ENCODE measurements around the gene CYB5B.

Gene CYB5B

DNA sequence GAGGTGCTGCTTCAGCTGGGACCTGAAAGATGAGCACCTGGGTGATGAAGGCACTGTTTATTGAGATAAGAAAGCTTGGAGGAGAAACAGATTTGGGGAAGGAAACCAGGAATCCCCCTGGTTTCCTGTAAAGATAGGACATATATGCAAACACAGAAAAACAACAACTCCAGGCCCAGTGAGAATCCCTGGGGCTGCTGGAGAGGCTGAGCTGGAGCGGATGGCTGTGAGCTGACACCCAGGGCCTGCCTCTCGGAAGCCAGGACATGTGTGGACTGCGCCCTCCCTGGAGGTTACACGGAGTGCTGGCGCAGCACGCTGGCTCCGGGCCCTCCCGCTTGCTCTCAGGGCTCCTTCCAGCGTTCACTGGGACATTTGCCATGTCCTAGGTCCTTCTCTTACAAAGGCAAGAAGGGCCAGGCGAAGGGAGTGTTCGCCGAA lies 57.5 kb downstream of the CYB5B start:
- Histone ChIP-seq H3K27me3 (replicated peaks; ENCODE audit: control insufficient read depth, insufficient read depth, low read length, poor library complexity, severe bottlenecking) (no peaks in the 10 kb centered on the region), H3K27ac (ENCODE audit: insufficient read depth, low read length, poor library complexity, severe bottlenecking) (no peak overlapping the region), H3K4me3 (ENCODE audit: insufficient read depth, low read depth, low read length, poor library complexity, severe bottlenecking) (no peak overlapping the region), H3K36me3 (ENCODE audit: control insufficient read depth, insufficient read depth, low read length) (no peaks in the 10 kb centered on the region), H3K9me3 (ENCODE audit: control insufficient read depth, low read length) (no peaks in the 10 kb centered on the region), H3K4me1 (ENCODE audit: control insufficient read depth, insufficient read depth, low read length, poor library complexity, severe bottlenecking) (no peaks in the 10 kb centered on the region)
- DNase-seq, result no peak

DNA sequence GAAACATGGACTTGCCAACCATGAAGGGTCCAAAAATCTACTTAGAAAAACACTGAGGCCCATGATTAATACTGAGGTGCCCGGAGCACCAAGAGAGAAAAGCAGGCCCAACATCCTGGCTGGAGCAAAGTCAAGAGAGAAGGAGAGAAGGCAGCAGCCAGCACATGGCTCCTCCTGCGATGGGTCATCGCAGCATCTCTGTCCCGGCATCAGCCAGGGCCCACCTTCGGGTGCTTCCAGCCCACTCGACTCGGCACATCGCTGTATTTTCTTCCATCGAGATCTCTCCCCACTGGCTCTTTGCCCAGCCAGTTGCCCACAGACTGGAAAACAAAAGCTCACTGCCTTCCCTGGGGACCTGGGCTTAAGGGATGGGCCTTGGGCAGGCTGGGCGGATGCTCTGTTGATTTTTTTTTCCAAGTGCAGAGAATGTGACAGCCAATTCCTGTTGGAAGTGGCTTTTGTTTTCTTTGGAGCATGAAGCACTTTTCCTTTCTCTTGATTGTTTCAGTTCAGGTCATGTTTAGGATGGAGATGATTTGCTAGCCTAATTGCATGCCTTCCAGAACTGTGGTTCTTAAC lies 58.1 kb downstream of the CYB5B start:
- H3K27ac ChIP-seq (ENCODE audit: insufficient read depth, low read length, poor library complexity, severe bottlenecking), result no peak overlapping the region
- H3K4me3 ChIP-seq (ENCODE audit: insufficient read depth, low read depth, low read length, poor library complexity, severe bottlenecking), result no peak overlapping the region
- H3K9me3 ChIP-seq (ENCODE audit: control insufficient read depth, low read length), result no peaks in the 10 kb centered on the region
- H3K4me1 ChIP-seq (ENCODE audit: control insufficient read depth, insufficient read depth, low read length, poor library complexity, severe bottlenecking), result no peaks in the 10 kb centered on the region
- no peaks in the 10 kb centered on the region for H3K36me3 ChIP-seq (ENCODE audit: control insufficient read depth, insufficient read depth, low read length)
- DNase-seq, result no peak
- H3K27me3 ChIP-seq (replicated peaks; ENCODE audit: control insufficient read depth, insufficient read depth, low read length, poor library complexity, severe bottlenecking), result no peaks in the 10 kb centered on the region

DNA sequence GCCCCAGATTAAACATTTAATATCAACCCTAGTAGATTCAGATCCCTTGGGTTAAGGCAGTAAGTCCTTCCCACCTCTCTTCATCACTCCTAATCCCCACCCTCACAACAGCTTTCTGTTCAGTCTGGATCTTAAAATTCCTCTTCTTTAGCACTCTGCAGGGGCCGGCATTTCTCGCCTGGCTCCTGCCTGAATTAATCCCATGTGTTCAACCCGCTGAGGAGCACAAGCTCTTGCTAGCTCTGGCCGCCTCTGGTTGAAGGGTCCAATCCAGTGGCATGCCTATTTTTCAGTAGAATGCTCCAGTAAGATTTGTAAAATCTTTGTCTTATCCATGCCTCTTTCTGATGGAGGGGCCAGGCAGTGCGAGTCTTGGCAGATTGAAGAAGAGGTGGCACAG lies 59.2 kb downstream of the CYB5B start:
- Histone ChIP-seq H3K27me3 (replicated peaks; ENCODE audit: control insufficient read depth, insufficient read depth, low read length, poor library complexity, severe bottlenecking) (no peaks in the 10 kb centered on the region), H3K4me3 (ENCODE audit: insufficient read depth, low read depth, low read length, poor library complexity, severe bottlenecking) (no peak overlapping the region), H3K4me1 (ENCODE audit: control insufficient read depth, insufficient read depth, low read length, poor library complexity, severe bottlenecking) (no peaks in the 10 kb centered on the region), H3K36me3 (ENCODE audit: control insufficient read depth, insufficient read depth, low read length) (no peaks in the 10 kb centered on the region), H3K27ac (ENCODE audit: insufficient read depth, low read length, poor library complexity, severe bottlenecking) (no peak overlapping the region), H3K9me3 (ENCODE audit: control insufficient read depth, low read length) (no peaks in the 10 kb centered on the region)
- DNase-seq, result no peak

DNA sequence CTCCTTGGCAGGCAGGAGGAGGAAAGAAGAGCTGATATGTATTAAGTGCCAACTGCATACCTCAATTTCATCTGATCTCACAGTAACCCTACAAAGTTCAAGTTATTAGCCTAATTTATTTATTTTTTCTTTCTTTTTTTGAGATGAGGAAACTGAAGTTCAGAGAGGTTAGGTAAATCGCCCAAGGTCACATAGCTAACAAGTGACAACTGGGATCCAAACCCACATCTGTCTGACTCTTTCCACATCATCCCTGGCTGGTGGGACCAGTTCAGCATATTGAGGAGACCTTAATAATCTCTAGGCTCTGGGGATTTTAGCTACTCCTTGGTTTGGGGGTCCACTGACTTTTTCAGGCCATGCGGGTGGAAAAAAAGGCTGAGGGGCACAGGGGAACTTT lies 60.9 kb downstream of the CYB5B start:
- Histone ChIP-seq H3K9me3 (ENCODE audit: control insufficient read depth, low read length) (no peaks in the 10 kb centered on the region), H3K4me3 (ENCODE audit: insufficient read depth, low read depth, low read length, poor library complexity, severe bottlenecking) (no peak overlapping the region), H3K4me1 (ENCODE audit: control insufficient read depth, insufficient read depth, low read length, poor library complexity, severe bottlenecking) (no peaks in the 10 kb centered on the region), H3K36me3 (ENCODE audit: control insufficient read depth, insufficient read depth, low read length) (no peaks in the 10 kb centered on the region), H3K27me3 (replicated peaks; ENCODE audit: control insufficient read depth, insufficient read depth, low read length, poor library complexity, severe bottlenecking) (no peaks in the 10 kb centered on the region), H3K27ac (ENCODE audit: insufficient read depth, low read length, poor library complexity, severe bottlenecking) (no peak overlapping the region)
- DNase-seq, result no peak

DNA sequence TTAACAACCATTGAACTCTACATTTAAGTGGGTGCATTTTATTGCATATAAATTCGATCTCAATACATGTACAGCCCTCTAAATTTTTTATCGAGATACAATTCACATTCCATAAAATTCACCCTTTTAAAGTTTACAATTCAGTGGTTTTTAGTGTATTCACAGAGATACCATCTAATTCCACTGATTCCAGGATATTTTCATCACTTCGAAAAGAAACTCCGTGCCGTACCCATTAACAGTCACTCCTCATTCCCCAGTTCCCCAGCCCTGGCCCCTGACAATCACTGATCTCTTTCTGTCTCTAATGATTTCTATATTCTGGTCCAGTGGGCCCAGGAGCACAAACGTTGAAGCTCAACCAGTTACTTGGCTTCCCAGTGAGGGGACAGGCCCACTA lies 61.4 kb downstream of the CYB5B start:
- H3K27me3 ChIP-seq (replicated peaks; ENCODE audit: control insufficient read depth, insufficient read depth, low read length, poor library complexity, severe bottlenecking), result no peaks in the 10 kb centered on the region
- H3K36me3 ChIP-seq (ENCODE audit: control insufficient read depth, insufficient read depth, low read length), result no peaks in the 10 kb centered on the region
- no peak overlapping the region for H3K4me3 ChIP-seq (ENCODE audit: insufficient read depth, low read depth, low read length, poor library complexity, severe bottlenecking)
- no peaks in the 10 kb centered on the region for H3K9me3 ChIP-seq (ENCODE audit: control insufficient read depth, low read length)
- no peaks in the 10 kb centered on the region for H3K4me1 ChIP-seq (ENCODE audit: control insufficient read depth, insufficient read depth, low read length, poor library complexity, severe bottlenecking)
- no peak for DNase-seq
- no peak overlapping the region for H3K27ac ChIP-seq (ENCODE audit: insufficient read depth, low read length, poor library complexity, severe bottlenecking)

DNA sequence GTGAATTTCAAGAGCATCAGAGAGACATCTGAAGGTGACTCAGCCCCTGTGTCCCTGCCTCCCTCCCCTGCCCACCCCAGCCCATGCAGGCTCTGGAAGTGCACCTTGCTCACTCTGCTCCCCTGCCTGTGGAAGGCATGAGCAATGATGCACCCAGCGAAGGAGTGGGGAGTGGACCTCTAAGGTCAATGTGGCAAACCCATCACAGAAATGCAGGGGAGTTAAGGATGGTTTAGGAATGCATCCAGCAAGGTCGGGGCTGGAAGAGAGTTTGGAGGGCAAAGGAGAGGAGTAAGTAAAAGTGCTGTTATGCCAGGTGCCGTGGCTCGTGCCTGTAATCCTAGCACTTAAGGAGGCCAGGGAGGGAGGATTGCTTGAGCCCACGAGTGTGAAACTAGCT lies 61.9 kb downstream of the CYB5B start:
- Histone ChIP-seq H3K27me3 (replicated peaks; ENCODE audit: control insufficient read depth, insufficient read depth, low read length, poor library complexity, severe bottlenecking) (no peaks in the 10 kb centered on the region), H3K36me3 (ENCODE audit: control insufficient read depth, insufficient read depth, low read length) (no peaks in the 10 kb centered on the region), H3K4me3 (ENCODE audit: insufficient read depth, low read depth, low read length, poor library complexity, severe bottlenecking) (no peak overlapping the region), H3K9me3 (ENCODE audit: control insufficient read depth, low read length) (no peaks in the 10 kb centered on the region), H3K27ac (ENCODE audit: insufficient read depth, low read length, poor library complexity, severe bottlenecking) (no peak overlapping the region), H3K4me1 (ENCODE audit: control insufficient read depth, insufficient read depth, low read length, poor library complexity, severe bottlenecking) (no peaks in the 10 kb centered on the region)
- no peak for DNase-seq

DNA sequence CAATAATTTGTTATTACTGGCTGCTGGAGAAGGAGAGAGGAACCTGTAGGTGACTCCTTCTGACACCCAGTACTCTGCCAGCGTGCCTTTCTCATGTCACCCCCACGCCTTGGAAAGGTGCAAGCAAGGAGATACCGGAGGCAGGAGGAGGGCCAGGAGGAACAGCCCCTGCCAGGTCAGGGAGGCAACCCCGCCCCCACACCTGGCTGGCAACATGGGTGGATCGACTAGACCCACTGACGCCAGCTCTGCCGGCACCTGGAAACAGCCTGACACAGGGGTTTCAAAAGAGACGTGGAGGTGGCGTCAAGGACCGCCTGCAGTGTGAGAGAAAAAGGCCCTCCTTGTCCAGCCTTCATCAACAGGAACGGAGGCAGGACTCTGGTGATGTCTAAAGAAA lies 62.3 kb downstream of the CYB5B start:
- Histone ChIP-seq H3K4me1 (ENCODE audit: control insufficient read depth, insufficient read depth, low read length, poor library complexity, severe bottlenecking) (no peaks in the 10 kb centered on the region), H3K36me3 (ENCODE audit: control insufficient read depth, insufficient read depth, low read length) (no peaks in the 10 kb centered on the region), H3K9me3 (ENCODE audit: control insufficient read depth, low read length) (no peaks in the 10 kb centered on the region), H3K27ac (ENCODE audit: insufficient read depth, low read length, poor library complexity, severe bottlenecking) (no peak overlapping the region), H3K27me3 (replicated peaks; ENCODE audit: control insufficient read depth, insufficient read depth, low read length, poor library complexity, severe bottlenecking) (no peaks in the 10 kb centered on the region), H3K4me3 (ENCODE audit: insufficient read depth, low read depth, low read length, poor library complexity, severe bottlenecking) (no peak overlapping the region)
- no peak for DNase-seq

DNA sequence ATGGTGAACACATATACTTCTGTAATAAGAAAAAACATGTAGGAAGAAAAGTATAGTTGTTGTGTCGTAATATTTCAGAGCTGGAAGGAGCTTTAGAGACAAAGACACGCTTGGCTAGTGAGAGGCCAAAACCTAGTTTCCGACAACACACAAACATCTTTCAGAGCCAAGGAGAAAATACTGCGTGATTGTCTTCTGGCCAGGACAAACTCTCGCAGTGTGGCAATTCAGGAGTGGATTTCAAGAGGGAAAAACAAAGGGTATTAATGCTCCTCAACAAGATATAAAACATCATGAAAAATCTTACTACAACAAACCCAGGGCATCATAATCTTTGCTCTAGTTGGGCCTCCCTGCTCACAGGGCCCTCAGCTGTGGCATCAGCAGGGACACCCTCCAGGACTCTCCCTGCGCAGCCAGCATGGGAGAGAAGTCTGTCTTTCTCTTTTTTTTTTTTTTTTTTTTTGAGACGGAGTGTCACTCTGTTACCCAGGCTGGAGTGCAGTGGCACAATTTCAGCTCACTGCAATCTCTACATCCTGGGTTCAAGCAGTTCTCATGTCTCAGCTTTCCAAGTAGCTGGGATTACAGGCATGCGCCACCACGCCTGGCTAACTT lies 66.4 kb downstream of the CYB5B start:
- H3K27me3 ChIP-seq (replicated peaks; ENCODE audit: control insufficient read depth, insufficient read depth, low read length, poor library complexity, severe bottlenecking), result no peaks in the 10 kb centered on the region
- no peak overlapping the region for H3K4me3 ChIP-seq (ENCODE audit: insufficient read depth, low read depth, low read length, poor library complexity, severe bottlenecking)
- H3K4me1 ChIP-seq (ENCODE audit: control insufficient read depth, insufficient read depth, low read length, poor library complexity, severe bottlenecking), result no peaks in the 10 kb centered on the region
- no peak overlapping the region for H3K27ac ChIP-seq (ENCODE audit: insufficient read depth, low read length, poor library complexity, severe bottlenecking)
- H3K36me3 ChIP-seq (ENCODE audit: control insufficient read depth, insufficient read depth, low read length), result no peaks in the 10 kb centered on the region
- H3K9me3 ChIP-seq (ENCODE audit: control insufficient read depth, low read length), result no peaks in the 10 kb centered on the region
- DNase-seq, result no peak

DNA sequence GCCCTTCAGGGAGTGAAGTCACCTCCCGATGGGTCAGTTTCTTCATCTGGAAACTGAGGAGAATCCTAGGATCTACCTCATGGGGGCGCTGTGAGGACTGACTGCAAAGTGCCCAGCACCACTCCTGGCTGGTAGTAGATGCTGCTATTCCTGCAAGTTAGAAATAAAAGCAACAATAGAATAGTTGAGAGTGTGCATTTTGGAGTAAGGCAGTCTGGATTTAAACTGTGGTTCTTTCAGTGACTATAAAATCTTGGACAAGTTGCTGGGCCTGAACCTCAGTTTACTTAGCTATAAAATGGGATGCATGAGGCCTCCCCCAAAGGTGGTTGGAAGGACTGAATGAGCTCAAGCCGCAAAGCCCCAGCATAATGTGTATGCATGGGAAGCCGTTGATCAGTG lies 70.6 kb downstream of the CYB5B start:
- H3K4me3 ChIP-seq (ENCODE audit: insufficient read depth, low read depth, low read length, poor library complexity, severe bottlenecking), result no peak overlapping the region
- no peak overlapping the region for H3K27ac ChIP-seq (ENCODE audit: insufficient read depth, low read length, poor library complexity, severe bottlenecking)
- no peaks in the 10 kb centered on the region for H3K4me1 ChIP-seq (ENCODE audit: control insufficient read depth, insufficient read depth, low read length, poor library complexity, severe bottlenecking)
- no peaks in the 10 kb centered on the region for H3K9me3 ChIP-seq (ENCODE audit: control insufficient read depth, low read length)
- no peaks in the 10 kb centered on the region for H3K36me3 ChIP-seq (ENCODE audit: control insufficient read depth, insufficient read depth, low read length)
- DNase-seq, result peak in 2 of 3 donors; percentile 6 to 13
- H3K27me3 ChIP-seq (replicated peaks; ENCODE audit: control insufficient read depth, insufficient read depth, low read length, poor library complexity, severe bottlenecking), result no peaks in the 10 kb centered on the region

DNA sequence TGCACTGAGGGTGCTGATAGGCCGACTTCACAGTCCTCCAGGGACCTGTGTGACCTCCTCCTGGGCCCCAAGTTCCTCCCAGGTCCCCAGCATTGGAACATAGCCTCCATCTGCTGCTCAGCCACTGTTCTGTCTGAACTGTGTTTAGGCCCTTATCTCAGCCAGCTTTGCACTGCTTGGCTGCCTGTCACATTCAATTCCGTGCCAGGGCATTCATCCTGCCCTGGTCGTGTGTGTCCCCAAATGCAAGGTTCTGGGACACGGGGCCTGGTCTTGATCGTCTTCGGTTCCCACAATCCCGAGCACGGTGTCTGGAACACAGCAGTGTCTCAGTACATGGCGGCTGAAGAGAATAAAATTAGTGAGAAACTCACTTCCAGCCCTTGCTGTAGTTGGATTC lies 71.4 kb downstream of the CYB5B start:
- no peaks in the 10 kb centered on the region for H3K9me3 ChIP-seq (ENCODE audit: control insufficient read depth, low read length)
- no peak for DNase-seq
- H3K4me1 ChIP-seq (ENCODE audit: control insufficient read depth, insufficient read depth, low read length, poor library complexity, severe bottlenecking), result no peaks in the 10 kb centered on the region
- H3K4me3 ChIP-seq (ENCODE audit: insufficient read depth, low read depth, low read length, poor library complexity, severe bottlenecking), result no peak overlapping the region
- H3K27me3 ChIP-seq (replicated peaks; ENCODE audit: control insufficient read depth, insufficient read depth, low read length, poor library complexity, severe bottlenecking), result no peaks in the 10 kb centered on the region
- H3K27ac ChIP-seq (ENCODE audit: insufficient read depth, low read length, poor library complexity, severe bottlenecking), result no peak overlapping the region
- H3K36me3 ChIP-seq (ENCODE audit: control insufficient read depth, insufficient read depth, low read length), result no peaks in the 10 kb centered on the region
